ENCODE results near the gene MAP1S.
A peak's percentile ranks its signal among the peaks of the same experiment; 100 is the strongest.

Gene MAP1S

DNA sequence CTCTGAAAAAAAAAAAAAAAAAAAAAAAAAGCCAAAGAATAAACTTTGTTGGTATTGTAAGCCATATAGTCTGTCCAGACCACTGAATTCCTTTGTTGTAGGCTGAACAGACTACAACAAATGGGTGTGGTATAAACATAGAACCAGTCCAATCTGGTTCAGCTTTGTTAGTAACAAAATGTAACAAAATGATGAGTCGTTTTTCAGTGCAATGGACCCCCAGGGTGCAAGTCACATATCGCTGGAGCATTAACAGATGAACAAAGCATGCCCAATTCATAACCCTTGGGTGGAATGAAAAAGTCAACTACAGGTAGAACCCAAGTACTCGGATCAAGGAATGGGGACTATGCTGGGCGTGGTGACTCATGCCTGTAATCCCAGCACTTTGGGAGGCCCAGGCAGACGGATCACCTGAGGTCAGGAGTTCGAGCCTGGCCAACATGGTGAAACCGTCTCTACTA lies 18.4 kb downstream of the MAP1S start:
- TF ChIP-seq POLR2A (IDR thresholded peaks at IDR 0.05; ENCODE audit: extremely low read depth, insufficient read length) (no peak), MAX (IDR thresholded peaks at IDR 0.05; ENCODE audit: low read depth, low read length) (no peak), MYC (IDR thresholded peaks at IDR 0.05; ENCODE audit: low read depth, low read length) (no peak)
- TF ChIP-seq, protein P1, sequence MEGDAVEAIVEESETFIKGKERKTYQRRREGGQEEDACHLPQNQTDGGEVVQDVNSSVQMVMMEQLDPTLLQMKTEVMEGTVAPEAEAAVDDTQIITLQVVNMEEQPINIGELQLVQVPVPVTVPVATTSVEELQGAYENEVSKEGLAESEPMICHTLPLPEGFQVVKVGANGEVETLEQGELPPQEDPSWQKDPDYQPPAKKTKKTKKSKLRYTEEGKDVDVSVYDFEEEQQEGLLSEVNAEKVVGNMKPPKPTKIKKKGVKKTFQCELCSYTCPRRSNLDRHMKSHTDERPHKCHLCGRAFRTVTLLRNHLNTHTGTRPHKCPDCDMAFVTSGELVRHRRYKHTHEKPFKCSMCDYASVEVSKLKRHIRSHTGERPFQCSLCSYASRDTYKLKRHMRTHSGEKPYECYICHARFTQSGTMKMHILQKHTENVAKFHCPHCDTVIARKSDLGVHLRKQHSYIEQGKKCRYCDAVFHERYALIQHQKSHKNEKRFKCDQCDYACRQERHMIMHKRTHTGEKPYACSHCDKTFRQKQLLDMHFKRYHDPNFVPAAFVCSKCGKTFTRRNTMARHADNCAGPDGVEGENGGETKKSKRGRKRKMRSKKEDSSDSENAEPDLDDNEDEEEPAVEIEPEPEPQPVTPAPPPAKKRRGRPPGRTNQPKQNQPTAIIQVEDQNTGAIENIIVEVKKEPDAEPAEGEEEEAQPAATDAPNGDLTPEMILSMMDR (IDR thresholded peaks at IDR 0.05; ENCODE audit: low read depth, low read length) = no peak
- no peak overlapping the region for H3K4me3 ChIP-seq (ENCODE audit: low read depth, low read length)
- DNase-seq (ENCODE audit: low read depth) = peak; percentile 37

- peak; percentile 94 for DNase-seq (ENCODE audit: low read depth)
- no peak overlapping the region for H3K4me3 ChIP-seq (ENCODE audit: low read depth, low read length)
- TF ChIP-seq POLR2A (IDR thresholded peaks at IDR 0.05; ENCODE audit: extremely low read depth, insufficient read length) (no peak), MYC (IDR thresholded peaks at IDR 0.05; ENCODE audit: low read depth, low read length) (peak; percentile 54; the same call in 1 of the 2 replicates), MAX (IDR thresholded peaks at IDR 0.05; ENCODE audit: low read depth, low read length) (no peak)
- TF ChIP-seq, protein P1 (IDR thresholded peaks at IDR 0.05; ENCODE audit: low read depth, low read length) = no peak
Observed at GRCh38 chr19:17739121-17739875, 20.0 kb downstream of the MAP1S start.

DNA sequence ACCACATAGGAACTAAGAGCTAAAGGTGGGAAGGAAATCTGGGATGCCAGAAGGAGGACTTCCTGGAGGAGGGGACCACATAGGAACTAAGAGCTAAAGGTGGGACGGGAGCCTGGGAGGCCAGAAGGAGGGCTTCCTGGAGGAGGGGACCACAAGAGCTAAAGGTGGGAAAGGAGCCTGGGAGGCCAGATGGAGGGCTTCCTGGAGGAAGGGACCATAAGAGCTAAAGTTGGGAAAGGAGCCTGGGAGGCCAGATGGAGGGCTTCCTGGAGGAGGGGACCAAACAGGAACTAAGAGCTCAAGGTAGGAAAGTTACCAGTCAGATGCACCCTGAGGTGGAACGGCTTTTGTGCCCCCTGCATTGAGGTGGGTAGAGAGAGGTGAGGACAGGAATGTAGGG lies 22.2 kb downstream of the MAP1S start:
- DNase-seq (ENCODE audit: low read depth) = no peak
- no peak overlapping the region for H3K4me3 ChIP-seq (ENCODE audit: low read depth, low read length)
- TF ChIP-seq MAX (IDR thresholded peaks at IDR 0.05; ENCODE audit: low read depth, low read length) (no peak), MYC (IDR thresholded peaks at IDR 0.05; ENCODE audit: low read depth, low read length) (no peak), POLR2A (IDR thresholded peaks at IDR 0.05; ENCODE audit: extremely low read depth, insufficient read length) (no peak)
- TF ChIP-seq, protein P1 (IDR thresholded peaks at IDR 0.05; ENCODE audit: low read depth, low read length) = no peak

GRCh38 chr19:17743874-17744580 lies 24.7 kb downstream of the MAP1S start:
- TF ChIP-seq, protein P1 (IDR thresholded peaks at IDR 0.05; ENCODE audit: low read depth, low read length) = no peak
- no peak for TF ChIP-seq POLR2A (IDR thresholded peaks at IDR 0.05; ENCODE audit: extremely low read depth, insufficient read length)
- TF ChIP-seq MAX (IDR thresholded peaks at IDR 0.05; ENCODE audit: low read depth, low read length) = no peak
- TF ChIP-seq MYC (IDR thresholded peaks at IDR 0.05; ENCODE audit: low read depth, low read length) = no peak
- no peak overlapping the region for H3K4me3 ChIP-seq (ENCODE audit: low read depth, low read length)
- peak; percentile 50 for DNase-seq (ENCODE audit: low read depth)

DNA sequence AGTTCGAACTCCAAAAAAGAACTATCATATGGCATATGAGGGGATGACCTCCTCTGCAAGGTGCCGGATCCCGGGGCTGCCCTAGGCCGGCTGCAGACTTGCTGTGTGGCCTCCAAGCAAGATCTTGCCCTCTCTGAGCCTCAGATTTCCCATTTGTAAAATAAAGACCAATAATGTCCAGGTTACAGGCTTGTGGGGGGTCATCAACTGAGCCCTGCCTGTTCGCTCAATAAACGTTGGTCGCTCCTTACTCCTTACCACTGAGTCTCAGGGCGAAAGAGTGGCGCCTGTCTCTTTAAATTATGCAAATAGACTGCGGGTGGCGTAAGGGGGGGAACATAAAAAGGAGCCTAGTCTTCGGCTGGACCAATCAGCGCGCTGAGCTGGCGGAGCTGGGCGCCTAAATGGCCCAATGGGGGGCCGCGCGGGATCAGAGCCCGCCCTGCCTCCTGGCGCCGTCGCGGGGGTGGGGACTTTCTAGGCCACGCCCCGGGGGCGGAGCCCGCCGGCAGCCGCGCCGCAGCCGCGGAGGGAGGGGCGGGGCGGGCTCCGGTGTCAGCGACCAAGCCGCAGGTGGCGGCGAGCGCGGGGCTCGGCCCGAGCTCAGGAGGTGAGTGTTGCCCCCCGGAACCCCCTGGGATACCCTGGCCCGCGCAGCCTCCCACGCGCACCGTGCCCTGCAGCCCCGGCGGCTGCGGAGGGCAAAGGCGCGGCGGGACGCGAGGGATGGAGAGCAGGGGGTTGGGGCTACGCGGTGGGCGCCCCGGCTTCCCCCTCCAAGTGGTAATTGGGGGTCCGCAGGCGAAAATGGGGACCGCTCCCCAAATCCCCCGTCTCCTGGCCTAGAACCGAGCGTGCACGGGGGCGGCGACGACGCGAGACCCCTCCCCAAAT lies 28.2 kb downstream of the MAP1S start:
- DNase-seq (ENCODE audit: low read depth) = peak; percentile 94
- peak overlapping the region; percentile 21 for H3K4me3 ChIP-seq (ENCODE audit: low read depth, low read length)
- no peak for TF ChIP-seq MYC (IDR thresholded peaks at IDR 0.05; ENCODE audit: low read depth, low read length)
- TF ChIP-seq MAX (IDR thresholded peaks at IDR 0.05; ENCODE audit: low read depth, low read length) = peak; percentile 20; the same call in 1 of the 2 replicates
- TF ChIP-seq POLR2A (IDR thresholded peaks at IDR 0.05; ENCODE audit: extremely low read depth, insufficient read length) = peak; percentile 32
- TF ChIP-seq, protein P1 (IDR thresholded peaks at IDR 0.05; ENCODE audit: low read depth, low read length) = no peak
